ENCODE data around the gene IL6. TPM values are rescaled to one million over a fixed set of nuclear protein-coding genes. Genes with fewer than 3 reads are reported as not detected.

Gene IL6
- total RNA-seq, 1 experiment from 2014 or later, result 0.85 TPM

DNA sequence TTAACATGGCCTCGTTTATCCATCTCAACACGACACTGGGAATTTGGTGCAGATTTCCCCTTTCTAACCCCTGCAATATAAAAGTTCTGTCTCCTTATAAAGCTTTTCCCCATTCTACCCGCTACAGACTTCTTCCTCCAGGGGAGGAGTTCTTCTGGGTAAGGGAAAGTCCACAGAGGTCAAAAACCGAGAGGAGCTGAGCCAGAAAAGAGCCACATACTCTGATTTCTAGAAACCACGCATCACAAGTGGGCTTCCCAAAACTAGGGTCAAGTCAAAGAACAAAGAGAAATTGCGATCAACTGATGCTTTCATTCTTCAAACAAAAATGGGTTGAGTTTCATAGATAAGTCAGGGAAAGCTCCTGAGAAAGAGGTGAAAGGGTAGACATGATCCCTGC is 6.8 kb downstream of the IL6 start:
- Mint-ChIP-seq H3K4me3 (no peak overlapping the region), H3K4me1 (peaks cover 0 to under 1% of the 10 kb centered on the region in 2 experiments; a peak in 2 of 4 replicates), H3K27me3 (ENCODE audit: low read depth) (peaks cover 1% of the 10 kb centered on the region; the same call in 1 of the 2 replicates), H3K9me3 (peaks cover 3 to 7% of the 10 kb centered on the region in 2 experiments; a peak in 2 of 5 replicates), H3K27ac (no peak overlapping the region), H3K36me3 (ENCODE audit: insufficient read depth in 1 of 3, low read depth in 3 of 3) (peaks cover 0 to 9% (median 0%) of the 10 kb centered on the region in 3 experiments; a peak in 2 of 7 replicates)
- no peak overlapping the region for H4K91ac ChIP-seq (ENCODE audit: insufficient read length, low read depth, low read length)
- H3T11ph ChIP-seq (ENCODE audit: low read length), result no peak overlapping the region
- H2AK5ac ChIP-seq (ENCODE audit: insufficient read length, low read length), result no peak overlapping the region
- H2AFZ ChIP-seq (ENCODE audit: low read length), result no peak overlapping the region
- DNase-seq, result no peak
- H3K9me3 ChIP-seq (ENCODE audit: control insufficient read depth, low read depth, low read length), result no peaks in the 10 kb centered on the region
- no peak overlapping the region for H3K27ac ChIP-seq (ENCODE audit: insufficient read length, low read depth, low read length)
- no peaks in the 10 kb centered on the region for H3K79me1 ChIP-seq (ENCODE audit: insufficient read depth, low read depth, low read length, poor library complexity, severe bottlenecking)
- no peak overlapping the region for H2BK15ac ChIP-seq (ENCODE audit: low read depth, low read length)
- no peak overlapping the region for H3K23ac ChIP-seq (ENCODE audit: insufficient read length, low read depth, low read length)
- no peak overlapping the region for H2BK20ac ChIP-seq (ENCODE audit: low read depth, low read length, poor library complexity, severe bottlenecking)
- no peak overlapping the region for H4K8ac ChIP-seq (replicated peaks; ENCODE audit: insufficient read length, low read depth, low read length)
- H3K4me2 ChIP-seq (ENCODE audit: insufficient read depth, insufficient read length, low read length), result no peak overlapping the region
- no peaks in the 10 kb centered on the region for H3K4me1 ChIP-seq (ENCODE audit: insufficient read depth, low read length)
- H3K56ac ChIP-seq (ENCODE audit: insufficient read length, low read depth, low read length), result no peak overlapping the region
- no peak overlapping the region for H2BK5ac ChIP-seq (ENCODE audit: insufficient read length, low read length)
- WGBS (ENCODE audit: extremely low coverage, insufficient read length, low lambda C conversion rate), result no CpG with 5 or more reads among the region's 6 CpGs
- no peaks in the 10 kb centered on the region for H3K23me2 ChIP-seq (ENCODE audit: insufficient read length, low read depth, low read length, poor library complexity, severe bottlenecking)
- no peak overlapping the region for H4K5ac ChIP-seq (ENCODE audit: insufficient read length, low read depth, low read length)
- H2BK120ac ChIP-seq (ENCODE audit: low read depth, low read length, poor library complexity, severe bottlenecking), result no peak overlapping the region
- H4K20me1 ChIP-seq (ENCODE audit: control insufficient read depth, insufficient read depth, insufficient read length), result no peaks in the 10 kb centered on the region
- no peaks in the 10 kb centered on the region for H3K27me3 ChIP-seq (ENCODE audit: insufficient read depth, low read length)
- TF ChIP-seq, protein P1, sequence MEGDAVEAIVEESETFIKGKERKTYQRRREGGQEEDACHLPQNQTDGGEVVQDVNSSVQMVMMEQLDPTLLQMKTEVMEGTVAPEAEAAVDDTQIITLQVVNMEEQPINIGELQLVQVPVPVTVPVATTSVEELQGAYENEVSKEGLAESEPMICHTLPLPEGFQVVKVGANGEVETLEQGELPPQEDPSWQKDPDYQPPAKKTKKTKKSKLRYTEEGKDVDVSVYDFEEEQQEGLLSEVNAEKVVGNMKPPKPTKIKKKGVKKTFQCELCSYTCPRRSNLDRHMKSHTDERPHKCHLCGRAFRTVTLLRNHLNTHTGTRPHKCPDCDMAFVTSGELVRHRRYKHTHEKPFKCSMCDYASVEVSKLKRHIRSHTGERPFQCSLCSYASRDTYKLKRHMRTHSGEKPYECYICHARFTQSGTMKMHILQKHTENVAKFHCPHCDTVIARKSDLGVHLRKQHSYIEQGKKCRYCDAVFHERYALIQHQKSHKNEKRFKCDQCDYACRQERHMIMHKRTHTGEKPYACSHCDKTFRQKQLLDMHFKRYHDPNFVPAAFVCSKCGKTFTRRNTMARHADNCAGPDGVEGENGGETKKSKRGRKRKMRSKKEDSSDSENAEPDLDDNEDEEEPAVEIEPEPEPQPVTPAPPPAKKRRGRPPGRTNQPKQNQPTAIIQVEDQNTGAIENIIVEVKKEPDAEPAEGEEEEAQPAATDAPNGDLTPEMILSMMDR (conservative IDR thresholded peaks at IDR 0.05), result no peak
- H3K14ac ChIP-seq (ENCODE audit: insufficient read depth, low read length), result no peak overlapping the region
- H3K9ac ChIP-seq (ENCODE audit: extremely low read depth, insufficient read length, low read length), result no peak overlapping the region
- H2BK12ac ChIP-seq (ENCODE audit: insufficient read length, low read depth, low read length), result no peak overlapping the region
- no peak overlapping the region for H3K18ac ChIP-seq (ENCODE audit: insufficient read length, low read depth, low read length)
- no peak overlapping the region for H3K4ac ChIP-seq (ENCODE audit: low read depth, low read length)
- H3K79me2 ChIP-seq (ENCODE audit: insufficient read depth, low read length), result no peaks in the 10 kb centered on the region

Measured in H9 (cell line).